Mesothelial cell of epicardium (in vitro differentiated cells): ENCODE measurements around the gene CLOCK. TPM values are rescaled to one million over a fixed set of nuclear protein-coding genes. Genes with fewer than 3 reads are reported as not detected.

ENCODE experiments used
- DNase-seq, 2 experiments: peaks; one replicate each; pipeline ENCODE4 v3.0.0; 2021; ENCODE audit warnings: low spot score in 2 of 2; ENCODE audit not compliant: unreplicated experiment in 2 of 2
- H3K27ac Mint-ChIP-seq: 2 replicates; pipeline ENCODE4 v1.8.0; 2021; ENCODE audit warnings: mixed read lengths
- H3K27me3 Mint-ChIP-seq: 2 replicates; pipeline ENCODE4 v1.8.0; 2021; ENCODE audit warnings: low read depth, mixed read lengths
- H3K36me3 Mint-ChIP-seq: 2 replicates; pipeline ENCODE4 v1.8.0; 2021; ENCODE audit warnings: mixed read lengths
- H3K4me1 Mint-ChIP-seq: 2 replicates; pipeline ENCODE4 v1.8.0; 2021; ENCODE audit warnings: mixed read lengths
- H3K4me3 Mint-ChIP-seq: 2 replicates; pipeline ENCODE4 v1.8.0; 2021; ENCODE audit warnings: mild to moderate bottlenecking, moderate library complexity, mixed read lengths
- H3K9me3 Mint-ChIP-seq: 2 replicates; pipeline ENCODE4 v1.8.0; 2021; ENCODE audit warnings: mixed read lengths
- CTCF ChIP-seq: fragments of 200-600 bp; sonication (generic); IDR thresholded peaks from one replicate; pipeline ENCODE4 v1.5.0; 2021; ENCODE audit warnings: antibody characterized with exemption; ENCODE audit not compliant: unreplicated experiment
- total RNA-seq: library from RNA; stranded (reverse); gene quantifications from 3 replicates; pipeline ENCODE4 v1.2.1, GENCODE V29; 2021

The CLOCK gene
- total RNA-seq, 1 donor from 2014 or later = 19.8 TPM

GRCh38 chr4:55407119-55407518 is 139.6 kb downstream of the CLOCK start:
- Mint-ChIP-seq H3K4me1 (peaks cover 6% of the 10 kb centered on the region), H3K9me3 (no peaks in the 10 kb centered on the region), H3K36me3 (peaks cover 26% of the 10 kb centered on the region), H3K4me3 (no peak overlapping the region), H3K27me3 (no peaks in the 10 kb centered on the region), H3K27ac (no peak overlapping the region)
- TF ChIP-seq CTCF = no peak
- DNase-seq = no peak

GRCh38 chr4:55406545-55406944 is 140.2 kb downstream of the CLOCK start:
- TF ChIP-seq CTCF = no peak
- H3K4me3 Mint-ChIP-seq = no peak overlapping the region
- no peak for DNase-seq
- peaks cover 6% of the 10 kb centered on the region for H3K4me1 Mint-ChIP-seq
- H3K27ac Mint-ChIP-seq = no peak overlapping the region
- H3K36me3 Mint-ChIP-seq = peaks cover 22% of the 10 kb centered on the region
- no peaks in the 10 kb centered on the region for H3K9me3 Mint-ChIP-seq
- no peaks in the 10 kb centered on the region for H3K27me3 Mint-ChIP-seq

DNA sequence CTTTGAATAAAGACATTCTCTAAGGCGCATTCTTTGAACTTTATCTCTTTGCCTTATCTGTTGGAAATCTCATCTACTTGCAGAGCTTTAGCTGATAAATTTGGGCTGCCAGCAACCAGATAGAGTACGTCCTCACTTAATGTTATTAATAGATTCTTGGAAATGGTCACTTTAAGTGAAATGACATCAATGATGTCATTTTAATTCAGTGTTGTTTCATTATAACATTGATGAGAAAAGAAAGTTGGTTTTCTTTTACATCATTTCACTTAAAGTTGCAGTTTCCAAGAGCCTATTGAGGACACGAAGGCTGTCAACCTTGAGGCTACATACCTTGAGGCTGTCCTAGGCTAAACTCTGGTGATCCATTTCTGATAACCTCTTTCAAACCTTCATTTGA is 141.6 kb downstream of the CLOCK start:
- Mint-ChIP-seq H3K4me1 (peaks cover 6% of the 10 kb centered on the region), H3K27me3 (no peaks in the 10 kb centered on the region), H3K36me3 (peaks cover 26% of the 10 kb centered on the region), H3K4me3 (no peak overlapping the region), H3K9me3 (no peaks in the 10 kb centered on the region), H3K27ac (peak overlapping the region; percentile 7)
- DNase-seq = no peak
- no peak for TF ChIP-seq CTCF

DNA sequence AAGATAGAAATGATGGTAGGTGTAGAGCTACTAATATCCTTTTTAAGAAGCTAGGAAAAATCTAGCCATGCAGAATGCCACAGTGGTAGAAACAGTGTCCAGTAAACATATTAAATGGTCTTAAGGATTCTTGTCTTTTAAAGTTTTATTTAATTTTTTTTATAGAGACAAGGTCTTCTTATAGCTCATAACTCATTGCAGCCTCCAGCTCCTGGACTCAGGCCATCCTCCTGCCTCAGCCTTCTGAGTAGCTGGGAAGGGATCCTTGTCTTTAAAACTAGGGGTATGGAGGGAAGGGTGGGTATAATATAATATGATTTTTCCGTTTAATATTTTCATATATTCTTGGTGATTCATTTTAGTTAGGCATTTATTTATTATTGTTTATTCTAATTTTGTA is 147.1 kb downstream of the CLOCK start:
- TF ChIP-seq CTCF = no peak
- no peak for DNase-seq
- no peaks in the 10 kb centered on the region for H3K27me3 Mint-ChIP-seq
- no peaks in the 10 kb centered on the region for H3K9me3 Mint-ChIP-seq
- H3K36me3 Mint-ChIP-seq = peaks cover 9% of the 10 kb centered on the region
- H3K27ac Mint-ChIP-seq = peak overlapping the region; percentile 74
- H3K4me1 Mint-ChIP-seq = peaks cover 33% of the 10 kb centered on the region
- peak overlapping the region; percentile 42 for H3K4me3 Mint-ChIP-seq

DNA sequence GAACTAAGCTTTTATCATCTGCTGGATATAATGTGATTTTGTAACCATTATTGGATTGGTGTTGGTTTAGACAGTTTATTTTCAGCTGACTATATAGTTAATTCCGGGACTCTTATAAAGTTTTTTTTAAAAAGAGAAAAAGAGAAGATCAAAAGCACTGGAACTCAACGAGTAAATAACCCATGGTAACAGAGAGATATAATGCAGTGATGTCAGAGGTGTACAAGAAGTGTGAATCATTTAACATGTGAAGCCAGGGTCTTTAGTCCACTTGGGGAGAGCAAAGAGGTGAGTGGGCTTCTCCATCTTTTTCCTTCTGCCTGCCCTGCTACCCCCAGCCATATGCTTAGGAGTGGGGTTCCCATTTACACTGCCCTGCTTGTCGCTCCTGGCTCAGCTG is 147.7 kb downstream of the CLOCK start:
- Mint-ChIP-seq H3K27ac (peak overlapping the region; percentile 74), H3K9me3 (no peaks in the 10 kb centered on the region), H3K4me1 (peaks cover 33% of the 10 kb centered on the region), H3K27me3 (no peaks in the 10 kb centered on the region), H3K36me3 (peaks cover 9% of the 10 kb centered on the region), H3K4me3 (peak overlapping the region; percentile 79)
- TF ChIP-seq CTCF = no peak
- no peak for DNase-seq

DNA sequence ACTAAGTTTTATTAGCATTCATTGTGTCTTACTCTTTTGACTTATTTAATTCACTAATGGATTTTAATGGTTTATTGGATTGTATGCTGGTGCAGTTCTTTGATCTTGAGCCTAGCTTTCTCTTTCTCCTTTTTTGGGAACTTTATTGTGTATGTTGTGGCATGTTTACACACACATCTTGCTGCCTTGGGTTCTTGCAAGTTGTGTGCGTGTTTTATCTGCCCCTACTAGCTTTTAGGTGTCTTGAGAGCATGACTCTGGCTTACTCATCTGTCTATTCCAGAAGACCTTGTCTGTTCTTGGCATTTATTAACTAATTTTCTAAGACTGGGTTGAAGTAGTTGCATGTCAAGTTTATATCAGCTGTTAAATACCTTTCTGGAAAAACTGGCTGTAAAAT is 148.2 kb downstream of the CLOCK start:
- Mint-ChIP-seq H3K4me3 (peak overlapping the region; percentile 79), H3K27me3 (peaks cover under 1% of the 10 kb centered on the region), H3K9me3 (no peaks in the 10 kb centered on the region), H3K4me1 (peaks cover 33% of the 10 kb centered on the region), H3K27ac (peak overlapping the region; percentile 92), H3K36me3 (peaks cover 6% of the 10 kb centered on the region)
- TF ChIP-seq CTCF = no peak
- no peak for DNase-seq
